Measurements from ENCODE around the gene MAP3K5.

- no peak for TF ChIP-seq MEF2A (IDR thresholded peaks at IDR 0.05; ENCODE audit: control insufficient read depth, low read depth, low read length)
- TF ChIP-seq ZNF583 (CRISPR knock-in tag; IDR thresholded peaks at IDR 0.05), result peak; percentile 67; the same call in 1 of the 2 replicates
- no peak for TF ChIP-seq SNIP1 (IDR thresholded peaks at IDR 0.05; ENCODE audit: low read depth)
Measured at GRCh38 chr6:136784910-136785746, 7.1 kb downstream of the MAP3K5 start.
